ENCODE results near the gene MAST4.

The MAST4 gene

GRCh38 chr5:66708368-66708767, 112.2 kb downstream of the MAST4 start:
- Histone ChIP-seq H3K4me3 (ENCODE audit: insufficient read depth, low read depth, low read length) (no peak overlapping the region), H3K4me1 (ENCODE audit: control insufficient read depth, insufficient read depth, low read length) (peaks cover 6% of the 10 kb centered on the region), H3K9me3 (ENCODE audit: control insufficient read depth, low read length) (no peaks in the 10 kb centered on the region), H3K36me3 (ENCODE audit: control insufficient read depth, insufficient read depth, low read length) (no peaks in the 10 kb centered on the region), H3K27ac (ENCODE audit: insufficient read depth, low read depth, low read length, poor library complexity, severe bottlenecking) (no peak overlapping the region), H3K27me3 (ENCODE audit: control insufficient read depth, insufficient read depth, low read length, poor library complexity, severe bottlenecking) (peaks cover 32% of the 10 kb centered on the region)
- 67% methylated on average over 1 of the region's 1 CpG; no CpG with 5 or more reads in 1 of the 2 experiments for WGBS, 2 experiments

GRCh38 chr5:66710557-66711088, 114.4 kb downstream of the MAST4 start:
- Histone ChIP-seq H3K36me3 (ENCODE audit: control insufficient read depth, insufficient read depth, low read length) (no peaks in the 10 kb centered on the region), H3K27me3 (ENCODE audit: control insufficient read depth, insufficient read depth, low read length, poor library complexity, severe bottlenecking) (peaks cover 14% of the 10 kb centered on the region), H3K4me1 (ENCODE audit: control insufficient read depth, insufficient read depth, low read length) (no peaks in the 10 kb centered on the region), H3K4me3 (ENCODE audit: insufficient read depth, low read depth, low read length) (no peak overlapping the region), H3K9me3 (ENCODE audit: control insufficient read depth, low read length) (no peaks in the 10 kb centered on the region), H3K27ac (ENCODE audit: insufficient read depth, low read depth, low read length, poor library complexity, severe bottlenecking) (no peak overlapping the region)
- 93% methylated on average over 4 to 5 of the region's 5 CpGs for WGBS, 2 experiments

DNA sequence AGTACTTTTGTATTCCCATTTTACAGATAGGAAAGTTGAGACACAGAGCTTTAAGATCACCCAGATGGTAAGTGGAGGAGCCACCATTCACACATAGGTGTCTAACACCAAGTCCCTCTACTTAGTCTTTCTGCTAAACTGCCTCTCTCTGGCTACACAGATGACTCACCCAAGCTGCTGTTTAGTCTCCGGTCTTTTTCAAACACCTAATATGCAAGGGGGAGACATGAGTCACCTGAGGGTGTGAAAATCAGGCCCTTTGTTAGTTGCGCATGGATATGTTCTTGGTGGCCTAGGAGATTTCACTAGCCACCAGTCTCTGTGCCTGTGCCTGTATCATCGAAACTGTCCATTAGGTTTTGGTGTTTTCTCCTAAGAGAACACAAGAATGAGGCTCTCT, 117.8 kb downstream of the MAST4 start:
- no peaks in the 10 kb centered on the region for H3K4me1 ChIP-seq (ENCODE audit: control insufficient read depth, insufficient read depth, low read length)
- no peaks in the 10 kb centered on the region for H3K36me3 ChIP-seq (ENCODE audit: control insufficient read depth, insufficient read depth, low read length)
- WGBS, 2 experiments: 88 to 94% methylated on average over 3 of the region's 3 CpGs
- H3K4me3 ChIP-seq (ENCODE audit: insufficient read depth, low read depth, low read length): no peak overlapping the region
- H3K27ac ChIP-seq (ENCODE audit: insufficient read depth, low read depth, low read length, poor library complexity, severe bottlenecking): no peak overlapping the region
- H3K9me3 ChIP-seq (ENCODE audit: control insufficient read depth, low read length): no peaks in the 10 kb centered on the region
- no peaks in the 10 kb centered on the region for H3K27me3 ChIP-seq (ENCODE audit: control insufficient read depth, insufficient read depth, low read length, poor library complexity, severe bottlenecking)

- 86 to 89% methylated on average over 6 of the region's 6 CpGs for WGBS, 2 experiments
- H3K27ac ChIP-seq (ENCODE audit: insufficient read depth, low read depth, low read length, poor library complexity, severe bottlenecking): no peak overlapping the region
- H3K9me3 ChIP-seq (ENCODE audit: control insufficient read depth, low read length): no peaks in the 10 kb centered on the region
- H3K4me3 ChIP-seq (ENCODE audit: insufficient read depth, low read depth, low read length): no peak overlapping the region
- H3K27me3 ChIP-seq (ENCODE audit: control insufficient read depth, insufficient read depth, low read length, poor library complexity, severe bottlenecking): no peaks in the 10 kb centered on the region
- no peaks in the 10 kb centered on the region for H3K4me1 ChIP-seq (ENCODE audit: control insufficient read depth, insufficient read depth, low read length)
- no peaks in the 10 kb centered on the region for H3K36me3 ChIP-seq (ENCODE audit: control insufficient read depth, insufficient read depth, low read length)
Measured at GRCh38 chr5:66717455-66718373, 121.5 kb downstream of the MAST4 start.

GRCh38 chr5:66718374-66719002, 122.3 kb downstream of the MAST4 start:
- Histone ChIP-seq H3K27ac (ENCODE audit: insufficient read depth, low read depth, low read length, poor library complexity, severe bottlenecking) (no peak overlapping the region), H3K4me1 (ENCODE audit: control insufficient read depth, insufficient read depth, low read length) (no peaks in the 10 kb centered on the region), H3K36me3 (ENCODE audit: control insufficient read depth, insufficient read depth, low read length) (no peaks in the 10 kb centered on the region), H3K9me3 (ENCODE audit: control insufficient read depth, low read length) (no peaks in the 10 kb centered on the region), H3K4me3 (ENCODE audit: insufficient read depth, low read depth, low read length) (no peak overlapping the region), H3K27me3 (ENCODE audit: control insufficient read depth, insufficient read depth, low read length, poor library complexity, severe bottlenecking) (no peaks in the 10 kb centered on the region)
- WGBS, 2 experiments: 91 to 96% methylated on average over 7 of the region's 7 CpGs

- Histone ChIP-seq H3K9me3 (ENCODE audit: control insufficient read depth, low read length) (no peaks in the 10 kb centered on the region), H3K27me3 (ENCODE audit: control insufficient read depth, insufficient read depth, low read length, poor library complexity, severe bottlenecking) (no peaks in the 10 kb centered on the region), H3K27ac (ENCODE audit: insufficient read depth, low read depth, low read length, poor library complexity, severe bottlenecking) (no peak overlapping the region), H3K4me1 (ENCODE audit: control insufficient read depth, insufficient read depth, low read length) (no peaks in the 10 kb centered on the region), H3K4me3 (ENCODE audit: insufficient read depth, low read depth, low read length) (no peak overlapping the region), H3K36me3 (ENCODE audit: control insufficient read depth, insufficient read depth, low read length) (no peaks in the 10 kb centered on the region)
- 80 to 82% methylated on average over 5 of the region's 5 CpGs for WGBS, 2 experiments
Measured at GRCh38 chr5:66720780-66721179, 124.6 kb downstream of the MAST4 start.

DNA sequence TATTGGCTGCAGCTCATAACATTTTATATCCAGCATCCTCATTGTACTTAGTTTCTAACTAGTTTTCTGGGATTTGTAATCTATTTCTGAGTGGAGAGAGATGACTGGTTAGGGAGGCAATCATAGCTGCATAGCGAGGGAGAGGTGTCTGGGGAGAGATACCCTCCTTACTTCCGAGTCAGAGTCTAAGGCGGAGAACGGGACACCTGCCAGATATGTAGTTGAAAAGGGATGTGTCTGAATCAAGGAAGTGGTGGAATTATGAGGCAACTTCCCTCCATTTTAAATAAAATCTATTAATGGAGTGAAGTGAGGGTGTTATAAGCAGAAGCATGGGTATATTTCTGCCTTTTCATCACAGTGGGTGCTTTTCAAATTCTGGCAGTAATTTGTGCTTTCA, 126.5 kb downstream of the MAST4 start:
- 97 to 100% methylated on average over 4 of the region's 4 CpGs for WGBS, 2 experiments
- Histone ChIP-seq H3K4me3 (ENCODE audit: insufficient read depth, low read depth, low read length) (no peak overlapping the region), H3K27ac (ENCODE audit: insufficient read depth, low read depth, low read length, poor library complexity, severe bottlenecking) (no peak overlapping the region), H3K4me1 (ENCODE audit: control insufficient read depth, insufficient read depth, low read length) (no peaks in the 10 kb centered on the region), H3K27me3 (ENCODE audit: control insufficient read depth, insufficient read depth, low read length, poor library complexity, severe bottlenecking) (no peaks in the 10 kb centered on the region), H3K36me3 (ENCODE audit: control insufficient read depth, insufficient read depth, low read length) (no peaks in the 10 kb centered on the region), H3K9me3 (ENCODE audit: control insufficient read depth, low read length) (no peaks in the 10 kb centered on the region)

- H3K27me3 ChIP-seq (ENCODE audit: control insufficient read depth, insufficient read depth, low read length, poor library complexity, severe bottlenecking): no peaks in the 10 kb centered on the region
- 95 to 97% methylated on average over 2 of the region's 2 CpGs for WGBS, 2 experiments
- no peaks in the 10 kb centered on the region for H3K36me3 ChIP-seq (ENCODE audit: control insufficient read depth, insufficient read depth, low read length)
- no peak overlapping the region for H3K27ac ChIP-seq (ENCODE audit: insufficient read depth, low read depth, low read length, poor library complexity, severe bottlenecking)
- H3K4me3 ChIP-seq (ENCODE audit: insufficient read depth, low read depth, low read length): no peak overlapping the region
- no peaks in the 10 kb centered on the region for H3K4me1 ChIP-seq (ENCODE audit: control insufficient read depth, insufficient read depth, low read length)
- H3K9me3 ChIP-seq (ENCODE audit: control insufficient read depth, low read length): no peaks in the 10 kb centered on the region
Measured at GRCh38 chr5:66724349-66725139, 128.4 kb downstream of the MAST4 start.

GRCh38 chr5:66727630-66728029, 131.4 kb downstream of the MAST4 start:
- WGBS, 2 experiments: 86 to 97% methylated on average over 2 of the region's 2 CpGs
- Histone ChIP-seq H3K9me3 (ENCODE audit: control insufficient read depth, low read length) (no peaks in the 10 kb centered on the region), H3K36me3 (ENCODE audit: control insufficient read depth, insufficient read depth, low read length) (no peaks in the 10 kb centered on the region), H3K27ac (ENCODE audit: insufficient read depth, low read depth, low read length, poor library complexity, severe bottlenecking) (no peak overlapping the region), H3K4me1 (ENCODE audit: control insufficient read depth, insufficient read depth, low read length) (no peaks in the 10 kb centered on the region), H3K27me3 (ENCODE audit: control insufficient read depth, insufficient read depth, low read length, poor library complexity, severe bottlenecking) (no peaks in the 10 kb centered on the region), H3K4me3 (ENCODE audit: insufficient read depth, low read depth, low read length) (no peak overlapping the region)

DNA sequence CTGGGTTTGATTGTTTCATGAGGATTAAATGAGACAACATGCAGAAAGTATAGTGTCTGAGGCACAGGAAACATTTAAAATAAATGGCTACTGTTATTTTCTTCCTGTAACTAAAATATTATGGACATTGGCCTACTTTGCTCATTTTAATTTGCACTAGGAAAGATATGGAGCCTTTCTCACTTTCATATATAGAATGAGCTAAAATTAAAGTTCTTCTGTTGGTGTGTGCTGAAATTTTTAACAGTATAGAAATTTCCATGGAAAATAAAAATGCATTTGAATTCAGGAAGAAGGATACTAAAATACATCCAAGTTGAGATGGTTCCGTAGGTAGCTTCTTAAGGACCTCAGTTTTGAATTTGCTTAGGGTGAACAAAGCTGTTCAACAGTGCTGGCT, 131.9 kb downstream of the MAST4 start:
- Histone ChIP-seq H3K27me3 (ENCODE audit: control insufficient read depth, insufficient read depth, low read length, poor library complexity, severe bottlenecking) (no peaks in the 10 kb centered on the region), H3K27ac (ENCODE audit: insufficient read depth, low read depth, low read length, poor library complexity, severe bottlenecking) (no peak overlapping the region), H3K4me1 (ENCODE audit: control insufficient read depth, insufficient read depth, low read length) (no peaks in the 10 kb centered on the region), H3K4me3 (ENCODE audit: insufficient read depth, low read depth, low read length) (no peak overlapping the region), H3K36me3 (ENCODE audit: control insufficient read depth, insufficient read depth, low read length) (no peaks in the 10 kb centered on the region), H3K9me3 (ENCODE audit: control insufficient read depth, low read length) (no peaks in the 10 kb centered on the region)
- 80 to 87% methylated on average over 1 of the region's 1 CpG for WGBS, 2 experiments
